DMS53 treated with DMSO at 0.1 percent for 48 hours (cell line): ENCODE data around the gene PRKAB2.
"Not testable (repeated sequence)": the region's sequence is repeated elsewhere in the genome, so short reads cannot be mapped to it uniquely, and the experiment has no call there.

Experiments used
- DNase-seq: peaks from one replicate; lab custom pipeline; 2025; ENCODE audit not compliant: unreplicated experiment; lab: John Stamatoyannopoulos, UW

Gene PRKAB2, protein sequence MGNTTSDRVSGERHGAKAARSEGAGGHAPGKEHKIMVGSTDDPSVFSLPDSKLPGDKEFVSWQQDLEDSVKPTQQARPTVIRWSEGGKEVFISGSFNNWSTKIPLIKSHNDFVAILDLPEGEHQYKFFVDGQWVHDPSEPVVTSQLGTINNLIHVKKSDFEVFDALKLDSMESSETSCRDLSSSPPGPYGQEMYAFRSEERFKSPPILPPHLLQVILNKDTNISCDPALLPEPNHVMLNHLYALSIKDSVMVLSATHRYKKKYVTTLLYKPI

DNA sequence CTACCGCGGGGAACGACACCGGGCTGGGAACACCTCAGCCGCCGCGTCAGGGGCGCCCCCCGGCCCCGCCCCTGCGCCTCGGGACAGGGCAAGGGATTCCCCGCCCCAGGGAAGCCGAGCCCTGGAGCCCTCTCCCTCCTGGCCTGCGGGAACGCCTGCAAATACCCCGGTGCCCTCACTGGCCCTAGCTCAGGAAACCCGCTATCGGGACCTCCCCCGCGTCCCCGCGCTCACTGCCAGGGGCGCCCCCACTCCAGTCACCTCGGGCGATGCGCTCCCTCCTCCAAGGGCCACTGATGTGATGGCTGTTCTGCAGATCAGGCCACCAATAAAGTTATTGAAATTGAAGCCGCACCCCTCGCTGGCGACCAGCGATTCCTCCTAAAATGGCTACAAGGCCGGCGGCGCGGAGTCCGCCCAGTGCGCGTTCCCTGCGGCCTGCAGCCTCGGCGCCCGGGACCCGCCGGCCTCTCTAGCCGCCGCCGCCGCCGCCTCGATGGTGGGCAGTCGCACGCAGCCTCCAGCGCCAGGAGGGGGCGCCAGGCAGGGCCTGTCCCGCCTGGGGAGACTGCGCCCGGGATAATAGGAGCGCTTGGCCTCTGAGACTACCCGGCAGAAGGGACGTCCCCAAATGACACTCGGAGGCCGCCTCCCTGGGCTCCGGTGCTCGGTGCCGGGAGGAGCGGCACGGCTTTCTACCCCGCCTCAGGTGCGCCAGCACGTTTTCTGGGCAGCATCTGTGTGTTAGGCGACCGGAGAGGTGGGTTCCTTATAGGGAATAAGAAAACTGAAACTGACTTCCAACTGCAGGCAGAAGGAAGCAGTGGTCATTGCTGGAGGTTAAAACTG lies at the start of gene PRKAB2:
PRKAB2 (minus strand) TSS at position 303 of the 849 bp plus-strand sequence. CDS start 326 bp downstream, outside the sequence.
- peak; percentile 93 for DNase-seq

DNA sequence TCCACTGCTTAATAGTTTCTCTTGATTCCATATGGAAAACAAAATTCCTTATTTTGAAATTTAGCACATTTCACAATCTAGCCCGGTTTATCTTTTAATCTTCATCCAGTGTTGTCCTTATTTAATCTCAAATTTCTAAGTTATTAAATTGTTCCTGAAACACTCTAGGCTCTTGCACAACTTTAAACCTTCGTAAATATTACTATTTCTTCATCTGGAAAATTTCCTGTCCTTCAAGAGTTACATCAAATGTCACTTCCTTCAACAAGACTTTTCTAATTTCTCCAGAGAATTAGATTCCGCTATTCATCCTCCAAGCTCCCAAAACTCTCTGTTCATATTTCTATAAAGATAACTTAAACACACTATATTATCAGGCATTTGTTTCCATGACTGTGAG lies 46.3 kb upstream of the PRKAB2 start:
- DNase-seq: no peak

DNA sequence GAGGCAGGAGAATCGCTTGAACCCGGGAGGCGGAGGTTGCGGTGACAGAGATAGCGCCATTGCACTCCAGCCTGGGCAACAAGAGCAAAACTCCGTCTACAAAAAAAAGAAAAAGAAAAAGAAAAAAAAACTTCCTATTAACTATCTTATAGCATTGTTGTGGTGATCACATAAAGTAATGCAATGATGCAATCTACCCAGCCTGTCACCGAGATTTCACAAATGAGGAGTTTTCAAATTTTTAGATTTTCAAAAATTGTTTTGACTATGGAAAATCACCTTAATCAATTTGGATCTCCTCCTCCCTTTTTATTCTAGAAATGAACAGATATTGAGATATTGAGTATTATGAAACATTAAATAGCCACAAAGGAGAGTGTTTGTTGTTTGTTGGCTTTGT lies 44.9 kb upstream of the PRKAB2 start:
- no peak for DNase-seq

DNA sequence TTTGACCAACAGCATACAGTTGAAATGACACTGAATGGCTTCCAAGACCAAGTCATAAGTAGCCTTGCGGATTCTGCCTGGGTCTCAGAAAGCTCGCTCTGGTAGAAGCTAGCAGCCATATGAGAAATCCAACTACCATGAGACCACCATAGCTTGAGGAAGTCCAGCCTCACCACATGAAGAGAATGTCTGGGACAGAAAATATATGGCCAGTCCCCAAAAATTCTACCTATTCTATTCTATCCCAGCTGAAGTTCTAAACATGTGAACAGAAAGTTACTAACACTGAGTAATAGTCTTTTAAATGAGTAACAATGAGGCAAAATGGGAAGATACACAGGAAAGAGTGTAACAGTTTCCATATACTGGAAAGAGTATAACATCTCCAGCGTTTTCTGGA lies 43.9 kb upstream of the PRKAB2 start:
- no peak for DNase-seq

DNA sequence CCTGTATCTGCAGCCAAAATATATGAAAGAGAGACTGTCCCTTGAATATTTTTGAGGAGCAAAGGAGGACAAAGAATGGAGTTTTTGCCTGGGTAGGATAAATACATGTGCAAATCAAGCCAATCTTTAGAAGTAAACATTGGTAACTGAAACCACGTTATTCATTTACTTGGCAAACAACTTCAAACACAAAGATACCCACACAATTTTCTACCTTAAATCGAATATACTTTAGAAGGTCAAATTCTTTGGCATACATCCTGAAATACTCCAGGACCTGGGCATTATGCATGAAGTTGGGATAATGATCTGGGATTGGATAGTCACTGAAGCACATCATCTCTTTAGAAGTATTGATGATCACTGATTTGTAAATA lies 43.3 kb upstream of the PRKAB2 start:
- DNase-seq: no peak

DNA sequence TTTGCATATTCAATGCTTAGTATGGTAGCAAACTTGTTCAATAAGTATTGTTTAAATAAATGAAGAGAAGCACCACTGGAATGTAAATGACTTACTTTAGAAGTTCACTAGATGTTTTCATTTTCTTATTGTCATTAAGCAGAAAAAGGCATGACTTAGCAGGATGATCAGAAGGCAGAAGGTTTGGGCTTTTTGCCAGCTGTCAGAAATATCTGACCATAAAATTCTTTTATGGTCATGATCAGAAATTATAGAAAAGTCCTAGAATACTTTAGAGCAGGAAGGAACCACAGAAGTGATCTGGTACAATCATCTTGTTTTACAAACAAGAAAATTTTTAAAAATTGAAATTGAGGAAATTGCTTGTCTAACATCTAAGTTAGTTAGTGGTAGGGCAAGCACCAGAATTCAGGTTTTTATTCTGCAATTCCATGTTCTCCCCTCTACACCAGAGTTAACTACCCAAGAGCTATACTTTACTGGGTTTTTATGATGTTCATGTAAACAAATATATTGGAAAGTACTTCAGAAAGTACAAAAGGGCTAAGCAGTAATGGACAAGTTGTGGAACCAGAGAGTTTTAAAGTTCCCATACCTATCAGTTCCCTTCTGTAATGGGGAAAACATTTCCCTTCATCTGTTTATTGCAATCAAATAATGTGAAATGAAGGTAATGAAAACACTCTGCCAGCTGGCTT lies 42.7 kb upstream of the PRKAB2 start:
- DNase-seq: no peak

DNA sequence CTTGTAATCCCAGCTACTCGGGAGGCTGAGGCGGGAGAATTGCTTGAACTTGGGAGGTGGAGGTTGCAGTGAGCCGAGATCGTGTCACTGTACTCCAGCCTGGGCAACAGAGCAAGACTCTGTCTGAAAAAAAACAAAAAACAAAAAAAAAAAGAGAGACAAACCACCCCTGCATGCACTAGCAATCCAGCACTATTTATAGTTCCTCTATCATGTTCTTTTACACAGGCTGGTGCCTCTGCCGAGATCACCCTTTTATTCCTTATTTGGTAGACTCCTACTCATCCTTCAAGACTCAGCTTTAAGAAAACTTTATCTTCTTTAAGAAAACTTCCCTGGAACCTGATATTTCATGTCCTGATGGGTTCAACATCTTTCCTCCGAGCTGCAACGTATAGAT lies 42.1 kb upstream of the PRKAB2 start:
- DNase-seq: no peak

DNA sequence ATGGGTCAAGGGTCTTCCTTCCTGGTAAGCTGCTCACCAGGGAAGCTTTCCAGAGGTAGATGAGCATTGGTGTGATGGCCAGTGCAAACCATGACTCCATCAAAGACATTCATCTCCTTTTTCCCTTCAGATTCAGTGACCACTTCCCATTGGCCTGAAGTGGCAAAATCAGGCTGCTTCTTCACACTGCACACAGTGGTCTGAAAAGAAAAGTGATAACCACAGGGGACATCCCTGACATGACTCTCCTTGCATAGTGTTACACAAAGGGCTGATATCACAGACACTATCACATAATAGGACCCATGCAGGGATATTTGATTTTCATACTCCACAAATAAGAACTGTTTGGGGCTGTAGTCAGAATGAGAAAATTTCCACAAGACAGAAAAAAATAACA lies 41.0 kb upstream of the PRKAB2 start:
- DNase-seq: no peak

DNA sequence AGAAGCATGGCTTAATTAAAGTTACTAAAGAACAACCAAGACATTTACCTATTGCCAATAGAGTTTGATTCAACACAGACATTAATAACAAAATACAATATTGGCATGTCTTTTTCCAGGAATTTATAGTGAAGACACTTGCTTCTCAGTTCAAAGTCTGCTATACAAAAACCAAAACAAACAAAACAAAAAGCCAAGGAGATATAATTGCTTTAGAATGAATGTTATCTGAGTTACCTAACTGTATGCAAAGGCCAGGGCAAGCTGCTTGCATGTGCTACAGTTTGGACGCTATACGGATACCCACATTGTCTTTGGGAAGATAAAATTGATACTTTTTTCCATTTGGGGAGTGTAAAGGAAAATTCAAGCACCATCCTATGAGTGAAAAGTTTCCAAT lies 39.3 kb upstream of the PRKAB2 start:
- no peak for DNase-seq

DNA sequence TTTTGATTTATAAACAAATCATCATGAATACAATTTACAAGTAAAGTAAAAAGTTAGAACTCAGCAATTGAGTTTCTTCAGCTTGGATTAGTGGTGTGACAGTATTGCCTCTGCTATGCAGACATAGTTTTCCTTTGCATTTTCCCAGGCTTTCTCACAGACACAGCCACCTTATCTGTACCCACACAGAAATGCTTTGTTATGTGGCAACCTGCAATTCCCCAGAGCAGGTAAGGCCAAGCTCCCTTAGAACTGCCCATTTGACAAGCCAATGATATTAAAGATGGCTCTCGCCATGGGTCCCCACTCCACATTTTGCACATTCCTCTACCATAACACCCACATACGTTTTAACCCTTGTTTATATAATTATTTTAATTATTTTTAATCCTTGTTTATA lies 38.7 kb upstream of the PRKAB2 start:
- DNase-seq: no peak

DNA sequence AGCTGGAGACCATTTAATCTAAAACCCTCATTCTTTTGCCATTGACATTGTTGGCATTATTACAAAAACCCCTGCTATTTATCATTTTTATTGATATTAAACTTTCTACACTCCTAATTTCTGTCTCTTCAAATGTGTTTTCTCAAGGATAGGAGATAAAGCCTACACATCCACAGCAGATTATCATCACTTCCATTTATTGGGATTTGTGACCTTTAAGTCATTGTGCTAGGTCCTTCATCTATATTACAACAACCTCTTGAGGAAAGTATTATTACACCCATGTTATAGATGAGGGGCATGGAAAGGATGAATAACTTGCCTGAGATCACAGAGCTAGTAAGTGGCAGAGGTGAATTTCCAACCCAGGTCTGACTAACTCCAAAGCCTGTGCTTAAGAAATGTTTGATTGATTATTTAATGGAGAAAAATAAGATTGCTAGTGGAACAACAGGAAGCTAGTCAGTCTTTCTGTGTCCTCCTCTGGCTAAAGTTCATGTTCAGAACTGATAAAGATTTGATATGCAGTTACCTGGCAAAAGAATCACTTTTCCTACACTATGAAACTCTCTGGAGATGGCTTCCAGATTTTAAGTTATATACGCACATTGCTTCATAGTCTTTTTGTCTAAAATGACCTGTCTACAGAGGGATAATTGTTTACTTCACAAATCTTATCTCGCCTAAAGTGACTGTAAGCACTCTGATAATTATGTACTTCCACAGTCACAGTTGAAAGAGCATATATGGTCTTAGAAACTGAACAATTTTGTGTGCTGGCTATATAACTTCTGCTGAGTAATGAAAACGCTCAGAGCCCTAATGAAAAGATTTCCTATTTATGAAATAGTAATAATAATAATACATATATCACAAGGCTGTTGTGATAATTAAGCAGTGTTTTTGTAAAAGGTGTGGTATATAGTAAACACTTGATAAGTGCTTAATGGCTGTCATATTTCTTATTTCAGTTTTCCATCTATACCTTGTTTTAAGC lies 37.9 kb upstream of the PRKAB2 start:
- no peak for DNase-seq

DNA sequence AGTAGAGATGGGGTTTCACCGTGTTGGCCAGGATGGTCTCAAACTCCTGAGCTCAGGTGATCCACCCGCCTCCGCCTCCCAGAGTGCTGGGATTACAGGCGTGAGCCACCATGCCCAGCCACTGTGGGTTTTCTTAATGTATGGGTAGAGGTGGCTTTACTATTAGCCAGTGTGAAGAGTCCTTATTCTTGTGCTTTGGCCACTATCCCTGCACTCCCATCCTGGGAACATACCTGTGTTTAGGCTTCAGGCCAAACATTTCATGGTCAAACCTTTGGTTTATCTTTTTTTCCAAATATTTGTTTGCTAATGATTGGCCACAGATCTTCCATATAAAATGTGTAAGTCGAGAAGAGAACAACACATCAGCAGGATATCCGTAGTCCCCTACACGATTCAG lies 36.3 kb upstream of the PRKAB2 start:
- no peak for DNase-seq

DNA sequence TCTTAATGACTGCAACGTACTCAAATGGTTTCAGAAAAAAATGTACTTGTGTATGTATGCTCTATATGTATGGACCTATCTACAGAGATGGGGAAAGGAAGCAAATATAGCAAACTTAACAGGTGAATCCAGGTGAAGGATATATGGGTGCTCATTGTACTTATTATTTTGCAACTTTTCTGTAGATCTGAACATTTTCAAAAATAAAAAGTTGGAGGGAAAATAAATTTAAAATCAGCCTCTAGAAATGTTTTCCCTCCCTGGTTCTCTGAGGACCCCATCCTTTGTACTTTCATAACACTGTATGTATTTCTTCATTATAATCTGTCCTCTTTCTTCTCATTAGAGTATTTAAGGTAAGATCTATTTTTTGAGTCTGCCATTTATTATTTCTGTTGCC lies 34.9 kb upstream of the PRKAB2 start:
- no peak for DNase-seq

DNA sequence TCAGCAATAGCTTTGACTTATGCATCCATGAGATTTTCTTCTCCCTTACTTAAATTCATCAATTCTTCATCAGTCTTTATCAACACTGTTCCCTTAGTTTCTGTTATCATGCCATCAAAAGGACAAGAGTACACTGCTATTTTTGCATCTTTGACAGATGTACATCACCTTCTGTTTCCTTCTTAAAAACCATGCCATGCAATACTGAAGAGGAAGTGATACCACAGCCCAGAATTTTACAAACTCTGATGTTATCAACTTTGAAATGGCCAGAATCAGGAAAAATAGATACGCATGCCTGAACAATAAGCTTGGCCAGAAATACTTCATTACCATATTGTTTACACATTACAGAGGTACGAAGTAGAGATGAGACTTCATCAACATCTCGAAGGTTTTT lies 31.8 kb upstream of the PRKAB2 start:
- no peak for DNase-seq

DNA sequence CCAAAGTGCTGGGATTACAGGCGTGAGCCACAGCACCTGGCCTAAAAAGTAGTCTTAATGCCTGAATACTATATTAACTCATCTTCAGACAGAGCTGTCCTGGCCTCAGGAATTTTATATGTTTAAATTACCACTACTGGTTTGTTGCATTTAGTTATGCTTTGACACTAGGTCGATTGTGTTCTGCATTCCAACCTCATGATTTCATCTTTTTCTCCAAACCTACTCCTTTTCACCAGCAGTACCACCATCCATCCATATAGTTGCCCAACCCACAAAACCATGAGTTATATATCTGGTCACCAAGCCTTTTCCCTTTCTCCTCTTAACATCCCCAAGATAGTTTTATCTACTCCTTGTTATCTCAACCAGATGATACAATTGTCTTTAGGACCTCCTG lies 30.3 kb upstream of the PRKAB2 start:
- DNase-seq: no peak

DNA sequence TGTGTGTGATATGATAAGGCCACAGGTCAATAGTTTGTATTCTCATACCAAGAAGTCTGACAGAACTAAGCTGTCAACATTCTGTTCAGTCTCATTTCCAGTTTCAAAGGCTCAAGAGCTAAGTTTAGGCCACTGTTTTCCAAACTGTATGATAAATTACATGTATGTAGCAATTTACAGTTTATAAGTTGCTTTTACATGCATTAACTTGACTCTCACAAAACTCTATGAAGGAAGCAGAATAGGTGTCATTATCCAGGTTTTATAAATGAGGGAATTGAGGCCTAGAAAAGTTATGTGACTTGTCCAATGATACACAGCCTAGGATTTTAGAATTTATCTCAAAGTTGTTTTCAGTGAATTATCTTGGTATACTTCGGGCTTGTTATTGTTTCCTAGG lies 29.5 kb upstream of the PRKAB2 start:
- DNase-seq: no peak

DNA sequence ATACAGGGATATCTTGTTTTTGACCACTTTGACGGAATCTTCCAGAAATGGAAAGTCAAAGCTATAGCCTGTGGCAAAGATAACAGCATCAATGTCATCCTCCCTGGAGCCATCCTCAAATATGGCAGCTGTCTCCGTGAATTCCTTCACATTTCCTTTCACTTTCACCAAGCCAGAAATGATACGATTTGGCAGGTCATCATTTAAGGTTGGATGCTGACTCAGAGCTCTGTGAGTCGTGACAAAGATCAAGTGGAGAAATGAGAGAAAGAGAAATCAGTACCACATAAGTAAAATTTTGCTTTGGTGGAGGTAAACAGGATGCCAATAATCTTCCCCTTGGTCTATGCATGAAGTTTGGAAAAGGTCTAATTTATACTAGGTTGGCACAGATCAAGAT lies 29.0 kb upstream of the PRKAB2 start:
- DNase-seq: no peak

DNA sequence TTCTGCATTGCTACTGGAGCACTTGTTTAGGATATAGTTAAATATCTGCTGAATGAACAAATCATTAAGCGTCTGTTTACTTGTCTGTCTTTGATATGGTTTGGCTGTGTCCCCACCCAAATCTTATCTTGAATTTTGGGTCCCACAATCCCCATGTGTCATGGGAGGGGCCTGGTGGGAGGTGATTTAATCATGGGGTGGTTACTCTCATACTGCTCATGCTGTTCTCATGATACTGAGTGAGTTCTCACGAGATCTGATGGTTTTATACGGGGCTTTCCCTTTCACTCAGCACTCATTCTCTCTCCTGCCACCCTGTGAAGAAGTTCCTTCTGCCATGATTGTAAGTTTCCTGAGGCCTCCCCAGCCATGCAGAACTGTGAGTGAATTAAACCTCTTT lies 25.1 kb upstream of the PRKAB2 start:
- DNase-seq: not testable (repeated sequence)

DNA sequence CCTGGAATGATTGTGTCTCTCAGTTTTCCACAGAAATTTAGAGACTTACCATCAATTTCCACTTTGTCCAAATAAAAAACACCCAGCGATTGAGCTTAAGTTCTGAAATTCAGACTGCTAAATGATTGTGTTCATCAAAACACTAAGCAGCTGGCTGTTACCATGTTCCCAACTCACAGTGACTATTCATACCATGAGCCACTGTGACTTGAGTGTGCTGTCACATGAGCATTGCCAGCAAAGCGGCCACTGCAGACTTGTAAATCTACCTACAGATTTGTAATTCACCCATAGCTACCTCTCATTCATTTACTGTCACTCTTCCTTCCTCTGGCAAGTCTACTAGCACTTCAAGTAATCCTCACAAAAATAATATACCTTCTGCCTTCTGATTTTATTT lies 17.2 kb upstream of the PRKAB2 start:
- no peak for DNase-seq

DNA sequence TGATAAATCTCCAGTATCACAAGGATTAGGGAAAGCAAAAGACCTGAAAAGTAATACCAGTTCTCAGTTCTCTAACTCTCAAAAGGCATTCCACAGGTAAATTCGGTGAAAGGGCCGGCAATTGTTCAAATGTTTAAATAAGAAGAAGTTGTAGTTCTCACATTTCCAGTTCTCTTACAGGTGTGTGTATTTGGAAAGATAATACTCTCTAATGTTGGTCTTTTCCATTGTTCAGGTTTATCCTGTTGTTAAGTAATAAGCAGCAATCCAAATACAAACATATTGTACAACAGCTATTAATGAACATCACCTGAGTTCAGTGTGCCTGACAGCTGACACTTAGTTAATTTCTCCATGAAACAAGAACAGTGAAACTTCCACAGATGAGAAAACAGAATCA lies 13.2 kb upstream of the PRKAB2 start:
- peak; percentile 90 for DNase-seq
